Raji (cell line): ENCODE data around the gene KLC4.

Source experiments
- POLR2A ChIP-seq: IDR thresholded peaks from 2 replicates; pipeline ENCODE4 v1.6.1; 2011; ENCODE audit warnings: low read depth, low read length, control low read depth; ENCODE audit not compliant: insufficient read depth

The KLC4 gene

GRCh38 chr6:43093436-43094289, 34.2 kb downstream of the KLC4 start:
- no peak for TF ChIP-seq POLR2A

- TF ChIP-seq POLR2A: no peak
Observed at GRCh38 chr6:43095939-43096338, 36.5 kb downstream of the KLC4 start.

- TF ChIP-seq POLR2A: no peak
Observed at GRCh38 chr6:43096451-43097097, 37.1 kb downstream of the KLC4 start.

GRCh38 chr6:43097098-43097489, 37.7 kb downstream of the KLC4 start:
- no peak for TF ChIP-seq POLR2A

GRCh38 chr6:43097502-43097901, 38.1 kb downstream of the KLC4 start:
- TF ChIP-seq POLR2A: no peak

- no peak for TF ChIP-seq POLR2A
Observed at GRCh38 chr6:43101497-43101896, 42.1 kb downstream of the KLC4 start.

GRCh38 chr6:43103253-43103876, 43.9 kb downstream of the KLC4 start:
- TF ChIP-seq POLR2A: no peak

GRCh38 chr6:43105538-43106222, 46.2 kb downstream of the KLC4 start:
- no peak for TF ChIP-seq POLR2A

- no peak for TF ChIP-seq POLR2A
Observed at GRCh38 chr6:43107344-43108062, 48.1 kb downstream of the KLC4 start.

- TF ChIP-seq POLR2A: no peak
Observed at GRCh38 chr6:43113431-43114260, 54.2 kb downstream of the KLC4 start.

GRCh38 chr6:43115365-43115764, 55.9 kb downstream of the KLC4 start:
- no peak for TF ChIP-seq POLR2A

- no peak for TF ChIP-seq POLR2A
Observed at GRCh38 chr6:43119482-43119881, 60.1 kb downstream of the KLC4 start.

GRCh38 chr6:43120101-43120763, 60.8 kb downstream of the KLC4 start:
- TF ChIP-seq POLR2A: no peak

- TF ChIP-seq POLR2A: no peak
Observed at GRCh38 chr6:43120944-43121913, 61.8 kb downstream of the KLC4 start.
